ENCODE data around the gene NKX2-2. TPM values are rescaled to one million over a fixed set of nuclear protein-coding genes. Genes with fewer than 3 reads are reported as not detected.

Gene NKX2-2
- total RNA-seq, 2 donors from 2014 or later: 0.35 TPM; not detected in 1

DNA sequence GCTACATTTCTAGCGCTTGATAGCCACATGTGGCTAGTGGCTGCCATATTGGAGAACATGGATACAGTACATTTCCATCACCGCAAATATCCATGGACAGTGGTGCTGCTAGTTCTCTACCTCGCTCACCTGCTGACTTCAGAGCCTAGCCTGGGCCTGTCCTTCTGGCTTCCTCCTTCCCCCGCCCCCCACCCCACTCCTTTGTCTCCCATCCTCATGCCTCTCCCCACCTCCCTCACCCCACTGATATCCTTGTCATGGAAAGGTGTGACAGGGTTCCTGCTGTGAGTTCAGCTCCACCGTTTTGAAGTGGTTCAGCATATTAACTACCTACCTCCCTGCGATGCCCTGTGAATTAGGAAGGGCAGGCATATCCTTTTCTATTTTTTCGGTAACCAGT, 14.2 kb downstream of the NKX2-2 start:
- DNase-seq (ENCODE audit: low spot score) (no peak), ATAC-seq (ENCODE audit: insufficient number of reproducible peaks, low FRiP score, low read depth) (no peak)
- H3K27ac ChIP-seq: no peak overlapping the region
- TF ChIP-seq, protein P1, sequence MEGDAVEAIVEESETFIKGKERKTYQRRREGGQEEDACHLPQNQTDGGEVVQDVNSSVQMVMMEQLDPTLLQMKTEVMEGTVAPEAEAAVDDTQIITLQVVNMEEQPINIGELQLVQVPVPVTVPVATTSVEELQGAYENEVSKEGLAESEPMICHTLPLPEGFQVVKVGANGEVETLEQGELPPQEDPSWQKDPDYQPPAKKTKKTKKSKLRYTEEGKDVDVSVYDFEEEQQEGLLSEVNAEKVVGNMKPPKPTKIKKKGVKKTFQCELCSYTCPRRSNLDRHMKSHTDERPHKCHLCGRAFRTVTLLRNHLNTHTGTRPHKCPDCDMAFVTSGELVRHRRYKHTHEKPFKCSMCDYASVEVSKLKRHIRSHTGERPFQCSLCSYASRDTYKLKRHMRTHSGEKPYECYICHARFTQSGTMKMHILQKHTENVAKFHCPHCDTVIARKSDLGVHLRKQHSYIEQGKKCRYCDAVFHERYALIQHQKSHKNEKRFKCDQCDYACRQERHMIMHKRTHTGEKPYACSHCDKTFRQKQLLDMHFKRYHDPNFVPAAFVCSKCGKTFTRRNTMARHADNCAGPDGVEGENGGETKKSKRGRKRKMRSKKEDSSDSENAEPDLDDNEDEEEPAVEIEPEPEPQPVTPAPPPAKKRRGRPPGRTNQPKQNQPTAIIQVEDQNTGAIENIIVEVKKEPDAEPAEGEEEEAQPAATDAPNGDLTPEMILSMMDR (IDR thresholded peaks at IDR 0.05): no peak
- H3K36me3 ChIP-seq: no peaks in the 10 kb centered on the region
- no peak overlapping the region for H3K4me3 ChIP-seq
- no peaks in the 10 kb centered on the region for H3K4me1 ChIP-seq (ENCODE audit: control insufficient read depth in 1 of 2, low read depth in 2 of 2)
- H3K27me3 ChIP-seq (replicated peaks; ENCODE audit: insufficient read depth): no peaks in the 10 kb centered on the region
- H3K9me3 ChIP-seq: no peaks in the 10 kb centered on the region

DNA sequence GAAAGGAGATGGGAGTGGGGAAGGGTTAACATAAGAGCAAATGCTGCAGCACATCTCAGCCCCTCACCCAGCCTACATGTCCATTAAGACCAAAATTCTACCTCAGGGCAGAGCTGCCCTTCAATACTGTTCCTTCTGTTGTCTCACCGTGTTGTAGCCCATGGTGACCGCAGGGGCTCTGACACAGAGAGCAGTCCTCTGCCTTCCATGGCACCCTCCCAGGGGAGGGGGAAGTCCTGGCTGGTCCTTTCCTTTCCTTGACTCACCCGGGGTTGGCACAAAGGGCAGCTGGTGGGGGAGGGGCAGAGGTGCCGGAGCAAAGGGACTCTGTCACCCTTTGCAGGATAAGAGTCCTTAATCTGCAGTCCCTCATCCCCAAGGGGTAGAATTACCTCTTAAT, 15.2 kb downstream of the NKX2-2 start:
- Histone ChIP-seq H3K4me1 (ENCODE audit: control insufficient read depth in 1 of 2, low read depth in 2 of 2) (no peaks in the 10 kb centered on the region), H3K27ac (no peak overlapping the region), H3K36me3 (no peaks in the 10 kb centered on the region), H3K9me3 (no peaks in the 10 kb centered on the region), H3K27me3 (replicated peaks; ENCODE audit: insufficient read depth) (no peaks in the 10 kb centered on the region), H3K4me3 (no peak overlapping the region)
- no peak for DNase-seq (ENCODE audit: low spot score)
- TF ChIP-seq, protein P1 (IDR thresholded peaks at IDR 0.05): no peak
- no peak for ATAC-seq (ENCODE audit: insufficient number of reproducible peaks, low FRiP score, low read depth)

DNA sequence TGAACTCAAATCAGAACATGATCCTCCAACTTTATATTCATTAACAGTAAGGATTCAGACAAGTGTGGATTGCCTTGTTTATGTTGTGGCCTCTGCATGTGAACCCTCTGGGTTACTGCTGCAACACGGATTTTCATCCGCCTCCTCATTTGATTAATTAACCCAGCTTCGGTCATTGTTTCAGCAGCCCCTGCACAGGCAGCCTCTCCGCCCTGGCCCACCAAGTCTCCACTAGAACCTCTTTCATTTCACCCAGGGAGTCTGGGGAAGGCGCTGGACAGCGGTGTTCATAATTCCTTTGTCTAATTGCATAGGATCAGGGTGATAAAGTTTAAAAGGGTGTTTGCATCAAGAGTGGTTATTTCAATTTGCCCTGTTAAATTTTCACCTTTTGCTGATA, 15.7 kb downstream of the NKX2-2 start:
- DNase-seq (ENCODE audit: low spot score) (no peak), ATAC-seq (ENCODE audit: insufficient number of reproducible peaks, low FRiP score, low read depth) (no peak)
- Histone ChIP-seq H3K4me1 (ENCODE audit: control insufficient read depth in 1 of 2, low read depth in 2 of 2) (no peaks in the 10 kb centered on the region), H3K4me3 (no peak overlapping the region), H3K36me3 (no peaks in the 10 kb centered on the region), H3K27ac (no peak overlapping the region), H3K27me3 (replicated peaks; ENCODE audit: insufficient read depth) (no peaks in the 10 kb centered on the region), H3K9me3 (no peaks in the 10 kb centered on the region)
- TF ChIP-seq, protein P1 (IDR thresholded peaks at IDR 0.05): no peak

DNA sequence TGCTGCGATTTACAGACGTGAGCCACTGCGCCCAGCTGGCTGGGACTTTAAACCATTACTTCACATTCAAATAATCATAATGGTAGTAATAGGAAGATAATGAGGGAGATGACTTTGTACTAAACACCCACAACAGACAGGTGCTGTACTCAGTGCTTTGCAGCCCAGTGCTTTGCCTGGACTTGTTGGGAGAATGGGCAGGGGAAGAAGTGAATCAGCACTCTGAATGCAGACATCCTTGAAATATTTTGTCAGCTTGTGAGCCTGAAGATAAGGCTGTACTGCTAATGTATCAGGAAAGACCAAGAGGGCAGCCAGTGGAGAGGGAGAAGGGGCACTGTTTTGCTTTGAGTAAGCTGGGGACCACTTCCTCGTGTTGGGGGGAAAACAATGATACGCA, 17.4 kb downstream of the NKX2-2 start:
- TF ChIP-seq, protein P1 (IDR thresholded peaks at IDR 0.05): no peak
- no peak overlapping the region for H3K27ac ChIP-seq
- H3K36me3 ChIP-seq: no peaks in the 10 kb centered on the region
- no peaks in the 10 kb centered on the region for H3K9me3 ChIP-seq
- no peaks in the 10 kb centered on the region for H3K27me3 ChIP-seq (replicated peaks; ENCODE audit: insufficient read depth)
- ATAC-seq (ENCODE audit: insufficient number of reproducible peaks, low FRiP score, low read depth) (no peak), DNase-seq (ENCODE audit: low spot score) (no peak)
- no peaks in the 10 kb centered on the region for H3K4me1 ChIP-seq (ENCODE audit: control insufficient read depth in 1 of 2, low read depth in 2 of 2)
- no peak overlapping the region for H3K4me3 ChIP-seq

DNA sequence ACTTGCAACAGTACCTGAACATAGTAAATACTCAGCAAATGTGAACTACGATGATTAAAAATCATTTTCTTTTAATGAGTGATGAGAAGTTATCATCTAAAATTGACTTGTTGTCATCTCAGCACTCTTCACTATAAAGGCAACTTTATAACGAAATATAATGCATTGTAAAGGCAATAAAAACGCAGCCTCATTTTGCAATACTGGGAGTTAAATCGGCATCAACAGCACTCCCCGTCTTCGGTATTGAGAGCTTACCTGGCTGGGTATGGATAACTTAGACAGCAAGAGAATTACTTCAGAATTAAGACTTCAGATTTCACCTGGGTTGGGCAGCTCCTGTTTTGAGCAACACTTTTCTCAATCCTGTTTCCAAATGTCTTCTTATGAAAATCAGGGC, 20.8 kb downstream of the NKX2-2 start:
- H3K4me3 ChIP-seq: no peak overlapping the region
- TF ChIP-seq, protein P1 (IDR thresholded peaks at IDR 0.05): no peak
- no peaks in the 10 kb centered on the region for H3K27me3 ChIP-seq (replicated peaks; ENCODE audit: insufficient read depth)
- no peak for DNase-seq (ENCODE audit: low spot score)
- H3K9me3 ChIP-seq: no peaks in the 10 kb centered on the region
- no peak overlapping the region for H3K27ac ChIP-seq
- no peak for ATAC-seq (ENCODE audit: insufficient number of reproducible peaks, low FRiP score, low read depth)
- no peaks in the 10 kb centered on the region for H3K36me3 ChIP-seq
- H3K4me1 ChIP-seq (ENCODE audit: control insufficient read depth in 1 of 2, low read depth in 2 of 2): no peaks in the 10 kb centered on the region
